SU-DHL-6 (cell line): ENCODE measurements around the gene DCLK1.

ENCODE experiments used
- CTCF ChIP-seq: fragments of 200-600 bp; sonication (generic); IDR thresholded peaks from one replicate; pipeline ENCODE4 v1.5.1; 2017; ENCODE audit warnings: antibody characterized with exemption, mild to moderate bottlenecking, low read length, moderate library complexity; ENCODE audit not compliant: insufficient read depth, poor library complexity, severe bottlenecking
- EZH2phosphoT487 ChIP-seq: fragments of 200-600 bp; sonication (generic), shearing (Covaris generic); conservative IDR thresholded peaks from 2 replicates; pipeline ENCODE4 v1.6.1; 2018; ENCODE audit warnings: mild to moderate bottlenecking, antibody characterized with exemption, low read length, moderate library complexity, mixed read lengths

- TF ChIP-seq CTCF (no peak), EZH2phosphoT487 (no peak)
These were observed 364.5 kb downstream of the DCLK1 start for GRCh38 chr13:35766663-35767062.
